ENCODE measurements around the gene NRXN2. TPM values are rescaled to one million over a fixed set of nuclear protein-coding genes. Genes with fewer than 3 reads are reported as not detected.
"Not testable (repeated sequence)": the region's sequence is repeated elsewhere in the genome, so short reads cannot be mapped to it uniquely, and the experiment has no call there.

NRXN2 gene
- total RNA-seq, 1 donor = 1.6 TPM

- DNase-seq (ENCODE audit: low read depth in 2 of 3, low spot score in 2 of 3) = no peak
Measured at GRCh38 chr11:64598797-64599697, 124.0 kb downstream of the NRXN2 start.

GRCh38 chr11:64598106-64598796 is 124.7 kb downstream of the NRXN2 start:
- no peak for DNase-seq (ENCODE audit: low read depth in 2 of 3, low spot score in 2 of 3)

DNA sequence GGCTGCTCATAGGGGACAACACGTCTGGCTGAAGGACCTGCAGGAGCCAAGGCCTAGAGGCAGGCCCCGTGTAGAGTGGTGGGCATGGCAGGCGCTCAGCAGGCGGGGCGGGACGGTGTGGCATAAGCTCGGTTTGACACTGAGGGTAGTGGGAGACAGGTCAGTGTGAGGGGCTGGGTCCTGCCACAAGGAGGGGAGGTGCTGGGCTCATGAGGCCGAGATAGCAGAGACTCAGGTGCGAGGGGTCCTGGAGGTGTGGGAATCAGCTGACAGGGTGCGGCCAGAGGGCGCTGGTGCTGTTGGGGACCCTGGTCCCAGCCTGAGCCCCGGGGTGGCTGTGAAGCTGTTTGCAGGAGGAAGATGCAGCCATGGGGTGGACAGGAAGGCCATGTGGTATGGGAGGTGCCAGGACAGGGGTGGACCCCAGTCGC is 125.3 kb downstream of the NRXN2 start:
- no peak for DNase-seq (ENCODE audit: low read depth in 2 of 3, low spot score in 2 of 3)

DNA sequence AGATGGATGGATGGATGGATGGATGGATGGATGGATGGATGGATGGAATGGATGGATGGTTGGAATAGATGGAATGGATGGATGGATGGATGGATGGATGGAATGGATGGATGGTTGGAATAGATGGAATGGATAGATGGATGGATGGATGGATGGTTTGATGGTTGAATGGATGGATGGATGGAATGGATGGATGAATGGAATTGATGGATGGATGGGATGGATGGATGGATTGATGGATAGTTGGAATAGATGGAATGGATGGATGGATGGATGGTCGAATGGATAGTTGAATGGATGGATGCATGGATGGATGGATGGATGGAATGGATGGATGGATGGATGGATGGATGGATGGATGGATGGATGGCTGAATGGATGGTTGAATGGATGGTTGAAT is 127.1 kb downstream of the NRXN2 start:
- not testable (repeated sequence) for DNase-seq (ENCODE audit: low read depth in 2 of 3, low spot score in 2 of 3)

DNA sequence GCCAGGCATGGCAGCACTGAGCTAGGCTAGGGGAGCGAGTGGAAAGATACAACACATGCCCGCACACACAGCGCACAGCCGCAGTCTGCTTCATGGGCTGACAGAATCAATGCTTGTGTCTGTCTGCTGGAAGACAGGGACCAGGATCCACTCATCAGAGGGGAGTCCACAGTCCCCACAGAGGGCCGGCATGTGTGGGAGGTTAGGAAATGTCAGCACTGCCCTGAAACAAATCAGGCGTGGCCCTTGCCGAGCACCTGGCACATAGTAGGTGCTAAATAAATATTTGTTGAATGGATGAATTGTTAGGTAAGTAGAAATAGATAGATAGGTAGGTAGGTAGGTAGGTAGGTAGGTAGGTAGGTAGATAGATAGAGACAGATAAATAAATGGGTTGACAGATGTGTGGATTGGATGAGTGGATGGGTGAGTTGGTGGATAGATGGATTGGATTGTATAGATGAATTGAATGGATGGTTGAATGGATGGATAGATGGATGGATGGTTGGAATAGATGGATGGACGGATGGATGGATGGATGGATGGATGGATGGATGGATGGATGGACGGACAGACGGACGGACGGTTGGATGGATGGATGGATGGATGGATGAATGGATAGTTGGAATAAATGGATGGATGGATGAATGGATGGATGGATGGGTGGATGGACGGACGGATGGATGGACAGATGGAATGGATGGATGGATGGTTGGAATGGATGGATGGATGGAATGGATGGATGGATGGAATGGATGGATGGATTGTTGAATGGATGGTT is 128.6 kb downstream of the NRXN2 start:
- DNase-seq (ENCODE audit: low read depth in 2 of 3, low spot score in 2 of 3) = no peak

GRCh38 chr11:64593156-64594105 is 129.6 kb downstream of the NRXN2 start:
- no peak for DNase-seq (ENCODE audit: low read depth in 2 of 3, low spot score in 2 of 3)

DNA sequence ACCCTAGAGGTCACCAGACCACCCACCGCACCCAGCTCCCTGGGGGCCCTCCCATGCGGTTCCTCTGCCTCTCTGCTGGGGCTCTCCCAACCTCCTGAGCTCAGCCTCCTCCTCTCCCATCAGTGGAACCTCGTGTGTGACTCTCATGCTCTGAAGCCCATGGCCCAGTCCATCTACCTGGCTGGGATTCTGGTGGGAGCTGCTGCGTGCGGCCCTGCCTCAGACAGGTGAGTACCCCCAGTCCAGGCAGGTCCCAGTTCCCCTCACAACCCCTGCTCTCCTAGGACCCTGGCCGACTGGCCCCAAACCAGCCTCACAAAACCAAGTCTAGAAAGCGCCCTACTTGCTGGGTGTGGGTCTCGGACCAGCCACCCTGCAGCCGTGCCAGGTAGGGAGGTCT is 130.3 kb downstream of the NRXN2 start:
- DNase-seq (ENCODE audit: low read depth in 2 of 3, low spot score in 2 of 3) = no peak

GRCh38 chr11:64592234-64592615 is 130.8 kb downstream of the NRXN2 start:
- no peak for DNase-seq (ENCODE audit: low read depth in 2 of 3, low spot score in 2 of 3)

DNA sequence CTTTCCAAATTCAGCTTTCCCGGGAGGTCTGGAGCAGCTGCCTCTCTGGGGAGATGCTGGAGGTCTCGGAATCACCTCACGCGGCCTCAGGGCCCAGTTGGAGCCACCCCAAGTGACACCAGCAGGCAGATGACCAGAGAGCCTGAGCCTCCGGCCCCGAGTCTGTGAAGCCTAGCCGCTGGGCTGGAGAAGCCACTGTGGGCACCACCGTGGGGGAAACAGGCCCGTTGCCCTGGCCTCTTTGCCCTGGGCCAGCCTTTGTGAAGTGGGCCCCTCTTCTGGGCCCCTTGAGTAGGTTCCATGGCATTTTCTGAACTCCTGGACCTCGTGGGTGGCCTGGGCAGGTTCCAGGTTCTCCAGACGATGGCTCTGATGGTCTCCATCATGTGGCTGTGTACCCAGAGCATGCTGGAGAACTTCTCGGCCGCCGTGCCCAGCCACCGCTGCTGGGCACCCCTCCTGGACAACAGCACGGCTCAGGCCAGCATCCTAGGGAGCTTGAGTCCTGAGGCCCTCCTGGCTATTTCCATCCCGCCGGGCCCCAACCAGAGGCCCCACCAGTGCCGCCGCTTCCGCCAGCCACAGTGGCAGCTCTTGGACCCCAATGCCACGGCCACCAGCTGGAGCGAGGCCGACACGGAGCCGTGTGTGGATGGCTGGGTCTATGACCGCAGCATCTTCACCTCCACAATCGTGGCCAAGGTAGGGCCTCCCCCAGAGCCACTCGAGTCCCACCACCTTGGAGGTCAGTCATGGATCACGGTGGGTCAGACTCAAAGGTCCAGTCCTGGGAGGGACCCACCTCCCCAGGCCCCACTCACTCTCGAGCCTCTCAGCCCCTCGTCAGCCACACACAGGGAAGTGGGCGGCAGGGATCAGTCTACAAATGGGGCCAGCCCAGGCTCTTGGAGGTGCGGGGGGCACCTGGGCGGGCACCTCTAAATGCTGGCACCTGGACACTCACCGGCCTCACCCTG is 131.5 kb downstream of the NRXN2 start:
- no peak for DNase-seq (ENCODE audit: low read depth in 2 of 3, low spot score in 2 of 3)

GRCh38 chr11:64590763-64591221 is 132.2 kb downstream of the NRXN2 start, which contains the start of gene SLC22A12:
SLC22A12 (plus strand) TSS chr11:64591220; CDS start chr11:64591557, 337 bp downstream.
- no peak for DNase-seq (ENCODE audit: low read depth in 2 of 3, low spot score in 2 of 3)

- no peak for DNase-seq (ENCODE audit: low read depth in 2 of 3, low spot score in 2 of 3)
Measured at GRCh38 chr11:64588701-64589100, 134.3 kb downstream of the NRXN2 start.

DNA sequence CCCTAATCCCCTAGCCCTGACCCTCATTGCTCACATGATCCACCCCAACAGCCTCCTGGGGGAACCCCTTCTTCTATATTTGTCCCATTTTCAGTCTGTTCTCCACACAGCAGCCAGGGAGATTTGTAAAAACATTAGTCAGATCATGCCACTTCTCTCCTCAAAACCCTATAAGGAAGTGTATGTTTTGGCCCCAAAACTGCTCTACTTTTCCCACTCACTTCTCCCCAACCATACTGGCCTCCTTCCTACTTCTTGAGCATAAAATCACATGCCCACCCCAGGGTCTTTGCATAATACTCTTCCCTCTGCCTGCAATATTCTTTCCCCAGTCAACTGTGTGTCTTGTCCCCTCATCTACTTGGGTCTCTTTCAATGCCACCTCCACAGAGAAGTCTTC is 136.6 kb downstream of the NRXN2 start:
- DNase-seq (ENCODE audit: low read depth in 2 of 3, low spot score in 2 of 3) = no peak

- DNase-seq (ENCODE audit: low read depth in 2 of 3, low spot score in 2 of 3) = no peak
Measured at GRCh38 chr11:64585150-64585549, 137.8 kb downstream of the NRXN2 start.

- no peak for DNase-seq (ENCODE audit: low read depth in 2 of 3, low spot score in 2 of 3)
Measured at GRCh38 chr11:64583296-64584262, 139.4 kb downstream of the NRXN2 start.

DNA sequence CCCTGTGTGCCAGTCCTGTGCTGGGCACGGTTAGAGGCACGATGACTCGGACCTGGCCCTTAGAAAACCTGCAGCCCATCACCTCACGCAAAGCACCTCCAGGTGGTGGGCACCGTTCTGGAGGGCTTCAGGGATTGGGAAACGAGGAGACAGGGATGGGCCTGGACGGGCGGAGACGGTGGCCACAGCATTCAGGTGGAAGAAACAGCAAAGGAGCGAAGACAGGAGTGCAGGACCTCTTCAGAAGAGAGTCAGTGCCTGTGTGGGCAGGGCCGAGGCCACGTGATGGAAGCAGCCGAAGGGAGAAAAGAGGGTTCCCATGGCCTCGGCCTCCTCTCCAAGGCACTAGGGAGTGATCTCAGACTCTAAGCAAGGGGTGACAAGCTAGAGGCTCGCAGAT is 140.1 kb downstream of the NRXN2 start:
- DNase-seq (ENCODE audit: low read depth in 2 of 3, low spot score in 2 of 3) = no peak

DNA sequence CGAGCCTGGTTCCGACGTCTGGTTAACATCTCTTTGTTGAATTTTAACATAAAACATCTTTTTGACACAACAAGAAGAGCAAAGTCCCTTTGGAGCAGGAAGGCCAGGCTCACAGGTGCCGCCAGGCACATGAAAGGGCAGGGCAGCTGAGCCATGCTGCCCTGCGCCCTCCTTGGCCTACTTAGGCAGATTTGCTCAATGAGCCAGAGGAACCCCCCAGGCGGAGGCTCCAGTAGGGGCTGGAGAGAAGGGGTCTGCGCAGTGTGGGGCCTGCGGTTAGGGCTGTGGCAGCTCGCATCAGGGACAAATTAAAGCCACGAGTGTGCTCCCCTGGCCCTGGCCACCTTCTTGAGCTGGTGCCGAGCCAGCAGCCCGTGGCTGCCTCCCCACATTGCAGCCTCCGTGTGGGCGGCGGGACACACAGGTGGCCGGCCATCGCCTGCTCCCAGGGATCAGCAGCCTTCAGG is 141.9 kb downstream of the NRXN2 start:
- no peak for DNase-seq (ENCODE audit: low read depth in 2 of 3, low spot score in 2 of 3)

DNA sequence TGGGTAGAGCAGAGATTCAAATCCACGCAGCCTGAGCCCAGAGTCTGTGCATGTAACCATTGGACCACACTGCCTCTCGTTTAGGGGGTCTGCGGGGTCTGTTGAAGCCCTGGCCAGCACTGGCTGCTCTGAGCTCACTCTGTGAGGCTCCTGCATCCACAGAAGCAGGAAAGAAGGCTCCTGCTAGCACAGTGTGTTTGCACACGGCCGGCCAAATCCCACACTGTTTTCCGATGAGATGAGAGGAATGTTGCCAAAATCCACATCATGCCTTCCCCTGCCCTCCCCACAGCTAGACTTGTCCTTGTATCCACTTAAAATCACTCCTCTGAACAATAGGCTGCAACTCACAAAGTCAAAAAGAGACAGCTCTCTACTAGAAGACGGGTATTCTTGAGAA is 142.6 kb downstream of the NRXN2 start:
- DNase-seq (ENCODE audit: low read depth in 2 of 3, low spot score in 2 of 3) = no peak
